Globus pallidus (tissue), 1 donor: Measurements from ENCODE around the gene TIMM13.
"Not testable (repeated sequence)": the region's sequence is repeated elsewhere in the genome, so short reads cannot be mapped to it uniquely, and the experiment has no call there.

Experiments
- DNase-seq: peaks from one replicate; pipeline ENCODE4 v3.0.0-alpha.2; 2015; ENCODE audit warnings: low spot score

Gene TIMM13

DNA sequence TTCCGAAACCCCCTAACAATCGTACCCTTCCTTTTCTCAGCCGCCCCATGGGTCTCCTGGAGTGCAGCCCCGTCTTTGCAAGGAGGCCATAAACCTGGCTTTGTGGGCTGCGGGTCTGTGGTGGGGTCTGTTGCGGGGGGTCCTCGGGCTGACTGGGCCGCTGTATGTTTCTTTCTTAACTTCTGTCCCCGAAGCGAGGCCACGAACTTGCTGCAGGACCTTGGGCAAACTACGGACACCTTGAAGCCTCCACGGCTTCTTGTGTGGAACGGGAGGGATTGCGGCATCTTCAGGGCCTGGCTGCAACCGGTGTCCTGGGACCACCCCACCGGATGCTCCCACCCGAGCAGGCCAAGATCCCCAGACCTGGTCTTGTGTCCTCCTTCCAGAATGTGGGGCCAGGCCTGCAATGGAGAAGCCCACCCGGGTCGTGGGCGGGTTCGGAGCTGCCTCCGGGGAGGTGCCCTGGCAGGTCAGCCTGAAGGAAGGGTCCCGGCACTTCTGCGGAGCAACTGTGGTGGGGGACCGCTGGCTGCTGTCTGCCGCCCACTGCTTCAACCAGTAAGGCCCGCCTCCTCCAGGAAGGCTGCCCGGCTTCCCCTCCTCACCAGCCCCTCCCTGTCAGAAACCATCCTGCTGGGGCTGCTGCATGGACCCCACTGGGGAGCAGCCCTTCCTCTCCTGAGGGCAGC is 12.0 kb downstream of the TIMM13 start:
- no peak for DNase-seq

DNA sequence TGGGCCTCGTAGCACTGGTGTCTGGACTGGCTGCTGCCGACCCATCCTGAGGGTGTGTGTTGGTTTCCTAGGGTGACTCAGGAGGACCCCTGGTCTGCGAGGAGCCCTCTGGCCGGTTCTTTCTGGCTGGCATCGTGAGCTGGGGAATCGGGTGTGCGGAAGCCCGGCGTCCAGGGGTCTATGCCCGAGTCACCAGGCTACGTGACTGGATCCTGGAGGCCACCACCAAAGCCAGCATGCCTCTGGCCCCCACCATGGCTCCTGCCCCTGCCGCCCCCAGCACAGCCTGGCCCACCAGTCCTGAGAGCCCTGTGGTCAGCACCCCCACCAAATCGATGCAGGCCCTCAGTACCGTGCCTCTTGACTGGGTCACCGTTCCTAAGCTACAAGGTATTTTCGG is 13.8 kb downstream of the TIMM13 start:
- no peak for DNase-seq

DNA sequence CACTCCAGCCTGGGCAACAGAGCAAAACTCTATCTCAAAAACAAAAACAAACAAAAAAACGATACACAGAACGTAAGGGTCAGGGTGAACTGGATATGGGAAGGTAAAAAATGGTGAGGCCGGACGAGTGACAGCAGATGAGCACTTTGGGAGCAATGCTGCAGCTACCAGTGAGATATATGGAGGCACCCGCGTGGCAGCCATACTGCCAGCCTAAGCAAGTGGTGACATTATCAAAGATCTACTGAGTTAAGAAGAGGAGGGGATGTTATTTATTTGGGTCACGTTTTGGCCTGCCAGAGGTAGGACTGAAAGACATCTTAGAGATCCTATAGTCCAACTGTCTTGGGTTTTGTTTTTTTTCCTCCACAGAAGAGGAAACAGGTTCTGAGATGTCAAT is 14.2 kb downstream of the TIMM13 start:
- no peak for DNase-seq

DNA sequence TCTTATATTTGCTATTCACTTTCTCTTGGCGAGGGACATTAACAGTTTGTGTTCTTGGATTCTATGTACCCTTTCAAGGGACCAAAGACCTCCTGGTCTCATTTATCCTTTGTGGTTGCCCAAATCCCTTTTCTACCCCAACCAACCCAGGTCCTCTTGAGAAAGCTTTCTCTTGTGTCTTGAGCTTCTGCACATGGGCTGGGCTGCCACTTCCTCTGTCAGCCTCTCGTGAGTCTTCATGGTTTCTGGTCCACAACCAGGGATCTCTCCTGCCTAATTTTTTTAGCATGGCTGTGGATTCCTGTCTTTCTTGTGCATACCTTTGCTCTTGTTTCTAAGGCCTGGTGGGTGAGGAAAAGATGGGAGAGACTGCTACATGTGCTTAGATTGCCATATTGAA is 14.9 kb downstream of the TIMM13 start:
- DNase-seq, result no peak

DNA sequence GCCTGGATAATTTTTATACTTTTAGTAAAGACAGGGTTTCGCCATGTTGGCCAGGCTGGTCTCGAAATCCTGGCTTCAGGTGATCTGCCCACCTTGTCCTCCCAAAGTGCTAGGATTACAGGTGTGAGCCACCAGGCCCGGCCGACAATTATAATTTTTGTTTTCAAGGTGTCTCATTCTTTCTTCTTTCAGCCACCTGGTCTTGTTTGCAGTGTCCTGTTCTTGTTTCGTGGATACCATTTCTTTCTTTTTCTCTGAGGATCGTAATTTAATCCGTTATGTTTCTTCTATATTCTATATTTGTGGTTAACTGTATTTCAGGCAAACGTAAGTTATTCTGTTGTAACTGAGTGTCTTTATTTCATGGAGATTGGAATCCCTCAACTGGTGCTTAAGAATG is 15.7 kb downstream of the TIMM13 start:
- DNase-seq, result no peak

DNA sequence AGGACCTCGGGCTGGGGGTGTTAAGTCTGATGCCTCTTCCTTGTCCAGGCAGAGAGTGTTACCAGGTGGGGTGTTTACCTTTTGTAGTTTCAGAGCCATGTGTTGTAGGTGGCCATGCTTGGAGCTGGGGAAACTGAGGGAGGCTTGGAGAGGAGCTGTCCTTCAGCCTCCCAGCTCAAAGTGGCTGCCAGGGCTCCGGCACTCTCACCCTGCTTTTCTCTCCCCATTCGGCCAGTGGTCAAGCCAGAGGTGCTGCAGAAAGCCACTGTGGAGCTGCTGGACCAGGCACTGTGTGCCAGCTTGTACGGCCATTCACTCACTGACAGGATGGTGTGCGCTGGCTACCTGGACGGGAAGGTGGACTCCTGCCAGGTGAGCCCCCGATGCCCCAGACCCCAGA is 17.4 kb downstream of the TIMM13 start:
- no peak for DNase-seq

DNA sequence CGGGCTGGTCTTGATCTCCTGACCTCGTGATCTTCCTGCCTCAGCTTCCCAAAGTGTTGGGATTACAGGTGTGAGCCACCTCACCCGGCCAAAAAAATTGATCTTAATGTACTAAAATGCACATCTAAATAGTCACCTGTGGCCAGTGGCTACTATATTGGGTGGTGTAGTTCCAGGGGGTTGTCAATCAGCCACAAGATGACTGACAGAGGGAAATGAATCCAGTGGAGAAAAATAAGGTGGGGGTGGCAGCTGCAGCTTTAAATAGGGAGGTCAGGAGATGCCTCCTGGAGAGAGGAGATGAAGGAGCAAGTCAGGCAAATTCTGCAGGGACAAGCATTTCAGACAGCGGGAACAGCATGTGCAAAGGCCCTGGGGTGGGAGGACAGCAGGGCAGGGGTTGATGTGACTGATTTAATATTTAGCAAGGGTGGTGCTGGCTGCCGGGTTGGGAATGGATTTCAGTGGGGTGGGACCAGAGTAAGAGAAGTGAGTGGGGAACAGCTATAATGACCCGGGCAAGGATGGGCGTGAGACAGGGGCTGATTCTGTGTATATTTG is 18.0 kb downstream of the TIMM13 start:
- DNase-seq, result no peak

DNA sequence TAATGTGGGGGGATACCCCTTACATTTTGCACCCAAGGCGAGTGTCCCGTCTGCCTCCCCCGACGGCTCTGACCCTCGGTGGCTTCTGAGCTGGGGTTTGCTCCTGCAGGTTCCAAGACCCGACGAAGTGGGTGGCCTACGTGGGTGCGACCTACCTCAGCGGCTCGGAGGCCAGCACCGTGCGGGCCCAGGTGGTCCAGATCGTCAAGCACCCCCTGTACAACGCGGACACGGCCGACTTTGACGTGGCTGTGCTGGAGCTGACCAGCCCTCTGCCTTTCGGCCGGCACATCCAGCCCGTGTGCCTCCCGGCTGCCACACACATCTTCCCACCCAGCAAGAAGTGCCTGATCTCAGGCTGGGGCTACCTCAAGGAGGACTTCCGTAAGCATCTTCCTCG is 19.1 kb downstream of the TIMM13 start:
- DNase-seq, result no peak

DNA sequence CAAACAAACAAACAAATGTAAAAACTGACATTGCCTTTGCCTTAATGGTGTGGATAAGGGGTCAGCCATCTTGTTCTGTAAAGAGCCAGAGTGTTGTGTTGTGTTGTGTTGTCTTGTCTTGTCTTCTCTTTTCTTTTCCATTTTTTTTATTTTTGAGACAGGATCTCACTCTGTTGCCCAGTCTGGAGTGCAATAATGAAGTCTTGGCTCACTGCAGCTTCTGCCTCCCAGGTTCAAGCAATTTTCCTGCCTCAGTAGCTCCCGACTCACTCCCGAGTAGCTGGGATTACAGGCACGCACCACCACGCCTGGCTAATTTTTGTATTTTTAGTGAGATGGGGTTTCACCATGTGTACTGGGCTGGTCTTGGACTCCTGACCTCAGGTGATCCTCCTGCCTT is 27.8 kb downstream of the TIMM13 start:
- no peak for DNase-seq

DNA sequence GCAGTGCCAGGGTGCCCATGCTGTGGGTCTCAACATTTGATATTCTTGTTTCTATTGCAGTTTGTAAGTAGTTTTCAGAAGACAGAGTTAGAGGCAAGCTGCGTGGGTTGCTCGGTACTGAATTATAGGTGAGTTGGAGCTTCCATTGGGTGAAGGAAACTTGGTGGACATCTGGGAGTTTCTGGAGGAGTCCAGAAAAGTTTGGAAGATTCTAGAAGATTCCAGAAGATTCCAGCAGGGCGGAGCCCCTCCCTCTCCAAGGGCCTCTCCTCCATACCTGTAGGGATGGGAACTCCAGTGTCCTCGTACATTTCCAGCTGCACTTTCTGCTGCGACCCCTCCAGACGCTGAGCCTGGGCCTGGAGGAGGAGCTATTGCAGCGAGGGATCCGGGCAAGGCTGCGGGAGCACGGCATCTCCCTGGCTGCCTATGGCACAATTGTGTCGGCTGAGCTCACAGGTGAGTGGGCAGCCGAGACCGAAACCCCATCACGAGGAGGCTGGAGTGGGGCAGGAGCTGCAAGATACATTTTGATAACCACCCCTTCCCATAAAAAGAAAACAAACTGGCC is 28.6 kb downstream of the TIMM13 start:
- no peak for DNase-seq

DNA sequence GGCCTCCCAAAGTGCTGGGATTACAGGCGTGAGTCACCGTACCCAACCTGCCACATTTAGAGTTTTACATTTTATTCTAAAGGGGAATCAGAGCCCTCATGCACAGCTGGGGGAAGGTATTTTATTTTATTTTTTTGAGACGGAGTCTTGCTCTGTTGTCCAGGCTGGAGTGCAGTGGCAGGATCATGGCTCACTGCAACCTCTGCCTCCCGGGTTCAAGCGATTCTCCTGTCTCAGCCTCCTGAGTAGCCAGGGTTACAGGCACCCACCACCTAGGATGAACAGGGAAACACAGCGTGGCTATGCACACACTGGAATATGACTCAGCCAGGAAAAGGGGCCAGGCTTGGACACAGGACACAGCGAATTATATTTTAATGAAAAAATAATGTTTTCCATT is 30.2 kb downstream of the TIMM13 start:
- DNase-seq, result not testable (repeated sequence)

DNA sequence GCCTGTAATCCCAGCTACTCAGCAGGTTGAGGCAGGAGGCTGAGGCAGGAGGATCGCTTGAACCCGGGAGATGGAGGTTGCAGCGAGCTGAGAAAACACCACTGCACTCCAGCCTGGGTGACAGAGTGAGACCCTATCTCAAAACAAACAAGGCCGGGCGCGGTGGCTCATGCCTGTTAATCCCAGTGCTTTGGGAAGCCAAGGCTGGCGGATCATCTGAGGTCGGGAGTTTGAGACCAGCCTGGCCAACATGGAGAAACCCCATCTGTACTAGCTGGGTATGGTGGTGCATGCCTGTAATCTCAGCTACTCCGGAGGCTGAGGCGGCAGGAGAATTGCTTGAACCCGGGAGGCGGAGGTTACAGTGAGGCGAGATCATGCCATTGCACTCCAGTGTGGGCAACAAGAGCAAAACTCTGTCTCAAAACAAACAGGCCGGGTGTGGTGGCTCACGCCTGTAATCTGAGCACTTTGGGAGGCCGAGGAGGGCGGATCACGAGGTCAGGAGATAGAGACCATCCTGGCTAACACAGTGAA is 32.0 kb downstream of the TIMM13 start:
- not testable (repeated sequence) for DNase-seq

DNA sequence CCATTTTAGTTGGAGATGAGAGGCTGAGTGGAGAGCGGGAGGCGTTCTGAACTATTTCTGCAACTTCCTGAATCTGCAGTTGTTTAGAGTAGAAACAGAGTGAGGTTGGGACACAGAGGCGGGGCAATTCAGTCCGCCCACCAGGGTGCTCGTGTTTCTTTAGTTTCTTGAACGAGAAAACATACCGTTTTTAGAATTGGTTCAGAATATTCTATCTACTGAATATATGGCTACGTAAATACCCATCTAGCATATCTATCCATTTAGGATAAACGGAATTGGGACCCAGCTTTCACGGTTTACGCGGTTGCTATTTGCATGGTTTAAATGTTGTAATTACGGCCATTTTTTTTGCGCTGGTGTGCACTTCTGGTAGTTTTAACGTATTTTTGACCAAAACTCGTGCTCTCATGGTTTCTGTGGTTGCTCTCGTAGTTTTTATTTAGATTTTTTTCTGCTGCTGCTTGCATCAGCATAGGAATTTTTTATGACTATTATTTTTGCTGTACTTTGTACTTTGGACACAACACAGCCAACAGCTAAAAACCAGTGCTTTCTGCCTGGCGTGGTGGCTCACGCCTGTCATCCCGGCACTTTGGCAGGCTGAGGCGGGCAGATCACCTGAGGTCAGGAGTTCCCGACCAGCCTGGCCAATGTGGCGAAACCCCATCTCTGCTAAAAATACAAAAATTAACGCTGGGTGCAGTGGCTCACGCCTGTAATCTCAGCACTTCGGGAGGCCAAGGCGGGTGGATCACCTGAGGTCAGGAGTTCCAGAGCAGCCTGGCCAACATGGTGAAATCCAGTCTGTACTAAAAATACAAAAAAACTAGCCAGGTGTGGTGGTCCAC is 32.7 kb downstream of the TIMM13 start:
- peak; percentile 26 for DNase-seq

DNA sequence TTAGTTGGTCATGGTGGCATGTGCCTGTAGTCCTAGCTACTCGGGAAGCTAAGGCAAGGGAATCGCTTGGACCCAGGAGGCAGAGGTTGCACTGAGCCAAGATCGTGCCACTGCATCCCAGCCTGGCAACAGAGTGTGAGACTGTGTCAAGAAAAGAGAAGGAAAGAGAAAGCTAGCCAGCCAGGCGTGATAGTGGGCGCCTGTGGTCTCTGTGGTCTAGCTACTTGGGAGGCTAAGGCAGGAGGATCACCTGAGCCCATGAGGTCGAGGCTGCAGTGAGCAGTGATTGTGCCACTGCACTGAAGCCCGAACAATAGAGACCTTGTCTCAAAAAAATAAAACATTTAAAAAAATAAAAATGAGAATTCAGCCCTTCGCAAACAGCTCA is 33.3 kb downstream of the TIMM13 start:
- no peak for DNase-seq

DNA sequence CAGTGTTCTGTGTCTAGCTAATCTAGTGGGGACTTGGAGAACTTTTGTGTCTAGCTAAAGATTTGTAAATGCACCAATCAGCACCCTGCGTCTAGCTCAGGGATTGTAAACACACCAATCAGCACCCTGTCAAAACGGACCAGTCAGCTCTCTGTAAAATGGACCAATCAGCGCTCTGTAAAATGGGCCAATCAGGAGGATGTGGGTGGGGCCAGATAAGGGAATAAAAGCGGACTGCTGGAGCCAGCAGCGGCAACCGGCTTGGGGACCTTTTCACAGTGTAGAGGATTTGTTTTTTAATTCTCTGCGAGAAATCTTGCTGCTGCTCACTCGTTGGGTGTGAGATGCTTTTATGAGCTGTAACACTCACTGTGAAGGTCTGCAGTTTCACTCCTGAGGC is 34.5 kb downstream of the TIMM13 start:
- not testable (repeated sequence) for DNase-seq

DNA sequence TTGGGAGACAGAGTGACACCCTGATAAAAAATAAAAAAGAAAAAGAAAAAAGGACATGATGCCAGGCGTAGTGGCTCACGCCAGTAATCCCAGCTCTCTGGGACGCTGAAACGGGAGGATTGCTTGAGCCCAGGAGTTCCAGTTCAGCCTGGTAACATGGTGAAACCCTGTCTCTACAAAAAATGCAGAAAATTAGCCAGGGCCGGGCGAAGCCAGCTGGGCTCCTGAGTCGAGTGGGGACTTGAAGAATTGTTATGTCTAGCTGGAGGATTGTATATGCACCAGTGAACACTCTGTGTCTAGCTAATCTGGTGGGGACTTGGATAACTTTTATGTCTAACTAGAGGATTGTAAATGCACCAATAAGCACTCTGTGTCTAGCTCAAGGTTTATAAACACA is 35.0 kb downstream of the TIMM13 start:
- DNase-seq, result no peak

DNA sequence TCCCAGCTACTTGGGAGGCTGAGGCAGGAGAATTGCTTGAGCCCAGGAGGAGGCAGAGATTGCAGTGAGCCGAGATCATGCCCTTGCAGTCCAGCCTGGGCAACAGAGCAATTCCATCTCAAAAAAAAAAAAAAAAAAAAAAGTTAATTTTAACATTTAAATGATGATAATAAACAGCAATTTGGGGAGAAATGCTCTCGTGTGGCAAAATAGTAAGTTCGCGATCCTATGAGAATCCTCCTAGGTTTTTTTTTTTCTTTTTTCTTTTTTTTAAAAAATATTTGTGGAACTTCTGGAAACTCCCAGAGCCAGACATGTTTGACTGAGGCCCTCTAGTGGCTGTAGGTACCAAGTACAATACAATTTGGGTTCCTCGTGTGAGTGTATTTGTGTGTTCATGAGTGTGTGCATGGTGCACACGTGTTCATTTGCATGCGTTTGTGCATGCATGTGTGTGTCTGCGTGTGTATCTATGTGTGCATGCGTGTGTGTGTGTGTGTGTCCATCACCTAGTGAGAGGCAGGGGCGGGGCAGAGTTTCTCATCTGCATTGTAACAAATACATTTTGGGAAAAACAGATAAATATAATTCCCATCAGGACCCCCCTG is 36.2 kb downstream of the TIMM13 start:
- peak; percentile 72 for DNase-seq

DNA sequence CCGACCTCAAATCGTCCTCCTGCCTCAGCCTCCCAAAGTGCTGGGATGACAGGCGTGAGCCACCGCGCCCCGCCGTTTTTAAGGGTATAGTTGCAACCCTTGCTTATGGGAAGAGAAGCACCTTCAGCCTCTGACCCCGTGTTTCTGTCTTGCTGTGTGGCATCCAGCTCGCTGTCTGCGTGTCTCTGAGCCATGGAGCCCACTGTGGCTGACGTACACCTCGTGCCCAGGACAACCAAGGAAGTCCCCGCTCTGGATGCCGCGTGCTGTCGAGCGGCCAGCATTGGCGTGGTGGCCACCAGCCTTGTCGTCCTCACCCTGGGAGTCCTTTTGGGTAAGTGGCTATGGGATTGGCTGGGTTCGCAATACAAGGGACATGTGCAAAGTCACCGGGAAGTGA is 37.8 kb downstream of the TIMM13 start:
- DNase-seq, result no peak

DNA sequence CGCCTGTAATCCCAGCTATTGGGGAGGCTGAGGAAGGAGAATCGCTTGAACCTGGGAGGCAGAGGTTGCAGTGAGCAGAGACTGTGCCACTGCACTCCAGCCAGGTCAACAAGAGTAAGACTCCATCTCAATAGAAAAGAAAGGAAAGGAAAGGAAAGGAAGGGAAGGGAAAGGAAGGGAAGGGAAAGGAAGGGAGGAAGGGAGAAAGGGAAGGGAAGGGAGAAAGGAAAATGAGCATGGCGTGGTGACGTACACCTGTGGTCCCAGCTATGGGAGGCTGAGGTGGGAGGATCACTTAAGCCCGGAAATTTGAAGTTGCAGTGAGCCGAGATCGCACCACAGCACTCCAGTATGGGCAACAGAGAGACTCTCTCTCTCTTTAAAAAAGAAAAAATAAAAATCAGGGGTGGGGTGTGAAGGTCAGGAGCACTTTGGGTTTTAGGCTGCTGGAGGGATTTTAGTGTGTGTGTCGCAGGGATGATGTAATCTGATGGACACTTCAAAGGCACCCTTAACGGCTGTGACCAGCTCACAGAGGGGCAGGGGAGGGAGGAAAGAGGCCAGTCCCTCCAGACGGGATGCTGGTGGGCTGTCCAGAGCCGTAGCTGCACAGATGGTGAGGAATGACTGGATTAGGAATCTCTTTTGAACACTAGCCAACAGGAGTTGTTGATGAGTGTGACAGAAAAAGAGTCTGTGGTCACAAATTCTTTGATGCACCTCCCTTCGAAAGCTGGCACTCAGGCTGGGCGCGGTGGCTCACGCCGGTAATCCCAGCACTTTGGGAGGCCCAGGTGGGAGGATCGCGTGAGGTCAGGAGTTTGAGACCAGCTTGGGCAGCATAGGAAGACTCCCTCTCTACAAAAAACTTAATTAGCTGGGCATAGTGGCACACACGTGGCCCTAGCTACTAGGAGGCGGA is 39.8 kb downstream of the TIMM13 start:
- DNase-seq, result no peak

DNA sequence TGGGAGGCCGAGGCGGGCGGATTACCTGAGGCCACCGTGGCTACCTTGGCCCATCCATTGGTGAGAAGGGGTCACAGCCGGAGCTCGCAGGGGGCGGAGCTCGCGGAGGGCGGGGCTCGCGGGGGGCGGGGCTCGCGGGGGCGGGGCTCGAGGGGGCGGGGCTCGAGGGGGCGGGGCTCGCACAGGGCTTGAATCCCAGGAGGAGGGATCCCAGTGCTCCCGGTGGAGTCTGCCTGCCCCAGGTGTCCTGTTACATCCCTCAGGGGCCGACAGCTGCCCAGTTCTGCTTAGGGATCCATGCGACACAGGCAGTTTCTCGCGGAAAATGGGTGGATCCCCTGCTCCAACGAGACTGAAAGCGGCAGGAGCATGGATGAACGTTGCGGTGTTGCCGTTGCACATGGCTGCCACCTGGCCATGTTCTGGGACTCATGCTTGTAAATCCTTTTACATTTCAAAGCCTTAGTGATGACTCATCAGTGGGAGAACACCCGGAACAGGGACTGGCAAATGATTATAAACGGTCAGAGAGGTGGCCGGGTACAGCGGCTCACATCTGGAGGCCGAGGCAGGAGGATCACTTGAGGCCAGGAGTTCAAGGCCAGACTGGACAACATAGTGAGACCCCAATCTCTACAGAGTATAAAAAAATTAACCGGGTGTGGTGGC is 42.2 kb downstream of the TIMM13 start:
- no peak for DNase-seq
